Keratinocyte (primary cell): Measurements from ENCODE around the gene LCP2. TPM values are rescaled to one million over a fixed set of nuclear protein-coding genes. Genes with fewer than 3 reads are reported as not detected.

Experiments
- DNase-seq: peaks from one replicate; pipeline ENCODE4 v3.0.0-alpha.2; 2011; ENCODE audit warnings: low read depth, missing footprints, low spot score
- FAIRE-seq: peaks from 2 replicates; lab custom pipeline; 2011; peaks lifted over from hg19 to GRCh38; lab: Jason Lieb, UNC
- H2AFZ ChIP-seq: 2 replicates; pipeline ENCODE4 v1.6.0; 2012; ENCODE audit warnings: low read length, control low read depth, inconsistent platforms; ENCODE audit not compliant: control insufficient read depth
- H3K27ac ChIP-seq: 2 replicates; pipeline ENCODE4 v1.5.1; 2011; ENCODE audit warnings: low read length; ENCODE audit not compliant: control insufficient read depth, insufficient read depth
- H3K27me3 ChIP-seq: 3 replicates; pipeline ENCODE4 v1.6.0; 2011; ENCODE audit warnings: low read length; ENCODE audit not compliant: control insufficient read depth, insufficient read depth; ENCODE audit errors: extremely low read depth
- H3K36me3 ChIP-seq, 2 experiments: 2 replicates in 1 of 2; 3 replicates in 1 of 2; pipeline ENCODE4 v1.5.1; 2011; ENCODE audit warnings: low read length in 2 of 2, mild to moderate bottlenecking in 1 of 2; ENCODE audit not compliant: control insufficient read depth in 2 of 2, insufficient read depth in 2 of 2; ENCODE audit errors: extremely low read depth in 1 of 2
- H3K4me1 ChIP-seq: 3 replicates; pipeline ENCODE4 v1.5.1; 2011; ENCODE audit warnings: low read length; ENCODE audit not compliant: control insufficient read depth, insufficient read depth; ENCODE audit errors: extremely low read depth
- H3K4me2 ChIP-seq: 3 replicates; pipeline ENCODE4 v1.6.0; 2011; ENCODE audit warnings: low read depth, low read length; ENCODE audit not compliant: control insufficient read depth, insufficient read depth; ENCODE audit errors: extremely low read depth
- H3K4me3 ChIP-seq, 3 experiments: fragments of 200-600 bp in 1 of 3; sonication (generic) in 1 of 3; 2 replicates in 2 of 3; 3 replicates in 1 of 3; pipeline ENCODE4 v1.5.1; 2011 to 2016; ENCODE audit warnings: low read length in 3 of 3, mild to moderate bottlenecking in 3 of 3, control low read depth in 2 of 3, inconsistent platforms in 1 of 3, low read depth in 1 of 3, mixed read lengths in 1 of 3, mixed run types in 1 of 3, moderate library complexity in 1 of 3; ENCODE audit not compliant: control insufficient read depth in 2 of 3, insufficient read depth in 2 of 3; ENCODE audit errors: extremely low read depth in 1 of 3
- H3K79me2 ChIP-seq: 2 replicates; pipeline ENCODE4 v1.6.0; 2012; ENCODE audit warnings: low read length; ENCODE audit not compliant: control insufficient read depth, insufficient read depth
- H3K9ac ChIP-seq: 3 replicates; pipeline ENCODE4 v1.6.0; 2011; ENCODE audit warnings: low read length; ENCODE audit not compliant: control insufficient read depth, insufficient read depth; ENCODE audit errors: extremely low read depth
- H3K9me1 ChIP-seq: 3 replicates; pipeline ENCODE4 v1.6.0; 2011; ENCODE audit warnings: low read length; ENCODE audit not compliant: control insufficient read depth, insufficient read depth; ENCODE audit errors: extremely low read depth
- H3K9me3 ChIP-seq: 2 replicates; pipeline ENCODE4 v1.5.1; 2012; ENCODE audit warnings: low read depth, low read length; ENCODE audit not compliant: control insufficient read depth
- H4K20me1 ChIP-seq: 3 replicates; pipeline ENCODE4 v1.6.0; 2011; ENCODE audit warnings: low read length; ENCODE audit not compliant: control insufficient read depth, insufficient read depth; ENCODE audit errors: extremely low read depth
- CTCF ChIP-seq, 3 experiments: IDR thresholded peaks in 1 of 3; conservative IDR thresholded peaks in 1 of 3; optimal IDR thresholded peaks in 1 of 3; 2 replicates in 2 of 3; 3 replicates in 1 of 3; pipeline versions ENCODE3 to v1.5.1; 2011; ENCODE audit warnings: low read length in 3 of 3, mild to moderate bottlenecking in 3 of 3, moderate library complexity in 2 of 3, control low read depth in 1 of 3, inconsistent platforms in 1 of 3; ENCODE audit not compliant: insufficient read depth in 2 of 3; ENCODE audit errors: extremely low read depth in 1 of 3
- EZH2 ChIP-seq: IDR thresholded peaks from one replicate; pipeline ENCODE4 v1.6.1; 2012; ENCODE audit warnings: inconsistent platforms, mild to moderate bottlenecking, low read length, moderate library complexity
- dilution Hi-C: fragments of 300-500 bp; cut with MboI; formaldehyde crosslinking; loops from one replicate; pipeline ENCODE4 v1.7.0; 2020; ENCODE audit warnings: low sequenced_read_pairs; ENCODE audit not compliant: extremely low pct_ligation_motif_present
- polyA plus RNA-seq, 5 experiments: library from polyadenylated mRNA; depleted of rRNA in 3 of 5; stranded (reverse) in 3 of 5; stranded (forward) in 1 of 5; unstranded in 1 of 5; fragments of >200 nt; gene quantifications; 1 replicate in 1 of 5; 2 replicates in 3 of 5; 3 replicates in 1 of 5; pipeline versions ENCODE4 v1.2.1 to v1.2.3, GENCODE V29; 2011 to 2012; ENCODE audit warnings: missing spikeins in 2 of 5, low read depth in 1 of 5, low replicate concordance in 1 of 5

Gene LCP2
- polyA plus RNA-seq, 1 donor (not counting 4 experiments of a cell fraction or from before 2014, with no cell fraction given): not detected

DNA sequence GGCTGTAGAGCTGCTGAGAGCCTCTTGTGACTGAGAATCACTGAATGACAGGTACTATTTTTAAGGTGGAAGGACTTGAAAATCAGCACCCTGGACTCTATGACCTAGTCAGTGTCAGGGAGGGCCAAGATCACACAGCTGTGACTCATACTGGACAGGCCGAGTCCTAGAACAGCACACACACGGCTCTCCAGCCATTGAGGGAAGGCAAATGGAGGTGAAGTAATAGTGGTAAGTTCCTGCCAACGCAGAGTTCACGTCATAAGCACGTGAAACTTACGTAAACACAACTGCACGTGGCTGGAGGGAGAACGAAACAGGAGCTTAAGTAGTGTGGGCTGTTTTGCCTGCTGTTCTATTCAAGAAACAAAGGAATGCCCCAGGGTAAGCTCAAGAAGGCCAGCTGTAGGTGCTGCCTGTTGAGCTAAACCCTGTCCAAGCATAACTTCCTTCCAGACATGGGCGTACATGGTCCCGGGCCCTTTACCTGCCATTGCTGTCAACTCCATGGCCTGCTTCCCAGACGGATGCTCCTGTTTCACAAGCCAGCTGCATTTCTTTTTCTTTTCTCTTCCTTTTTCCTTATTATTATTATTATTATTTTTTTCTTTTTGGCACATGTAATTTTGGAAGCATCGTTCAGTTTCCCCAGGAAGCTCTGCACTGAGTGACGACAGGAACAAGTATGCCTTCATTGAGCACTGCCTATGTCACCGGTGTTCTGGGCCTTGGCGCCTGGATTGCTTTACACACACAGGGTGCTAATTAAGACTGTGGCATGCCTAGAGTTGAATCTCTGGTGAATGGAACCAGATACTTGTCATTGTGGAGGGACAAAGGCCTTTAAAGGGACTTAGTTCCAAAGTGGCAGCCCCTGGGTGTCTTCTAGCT lies 10.2 kb upstream of the LCP2 start:
- TF ChIP-seq EZH2: no peak
- TF ChIP-seq CTCF (optimal IDR thresholded peaks at IDR 0.05 in 1 of 3, IDR thresholded peaks at IDR 0.05 in 1 of 3, conservative IDR thresholded peaks at IDR 0.05 in 1 of 3; ENCODE audit: extremely low read depth in 1 of 3, insufficient read depth in 2 of 3, low read length in 3 of 3): no peak
- Histone ChIP-seq H3K9ac (no peak overlapping the region), H3K36me3 (no peaks in the 10 kb centered on the region), H4K20me1 (no peaks in the 10 kb centered on the region), H3K79me2 (no peaks in the 10 kb centered on the region), H3K9me3 (no peaks in the 10 kb centered on the region), H3K4me1 (no peaks in the 10 kb centered on the region), H3K4me3 (no peak overlapping the region), H3K9me1 (no peaks in the 10 kb centered on the region), H3K27me3 (no peaks in the 10 kb centered on the region), H2AFZ (no peak overlapping the region), H3K4me2 (no peak overlapping the region), H3K27ac (no peak overlapping the region)
- DNase-seq (no peak), FAIRE-seq (no peak)
- dilution Hi-C loops: no loop called here

GRCh38 chr5:170306381-170306831 lies 8.8 kb upstream of the LCP2 start:
- DNase-seq: no peak

More at GRCh38 chr5:170306381-170306831, 8.8 kb upstream of the LCP2 start:
- no peak overlapping the region for H3K27ac ChIP-seq
- no peak for TF ChIP-seq EZH2
- dilution Hi-C loops: no loop called here
- H3K4me3 ChIP-seq: no peak overlapping the region
- no peaks in the 10 kb centered on the region for H3K27me3 ChIP-seq
- H3K36me3 ChIP-seq: no peaks in the 10 kb centered on the region
- no peak overlapping the region for H2AFZ ChIP-seq
- H4K20me1 ChIP-seq: no peaks in the 10 kb centered on the region
- no peaks in the 10 kb centered on the region for H3K9me1 ChIP-seq
- no peaks in the 10 kb centered on the region for H3K4me1 ChIP-seq
- no peaks in the 10 kb centered on the region for H3K9me3 ChIP-seq
- no peak overlapping the region for H3K4me2 ChIP-seq
- no peak for FAIRE-seq
- H3K9ac ChIP-seq: no peak overlapping the region
- H3K79me2 ChIP-seq: no peaks in the 10 kb centered on the region
